NCI-H2107 treated with DMSO at 0.1 percent for 48 hours (cell line): ENCODE results near the gene SYT4.
"Not testable (repeated sequence)": the region's sequence is repeated elsewhere in the genome, so short reads cannot be mapped to it uniquely, and the experiment has no call there.

Experiments
- DNase-seq: peaks from one replicate; lab custom pipeline; 2025; ENCODE audit not compliant: unreplicated experiment; lab: John Stamatoyannopoulos, UW

The SYT4 gene

GRCh38 chr18:43277164-43277600, at the start of gene SYT4:
Gene SYT4 (minus strand): TSS chr18:43277490. CDS start chr18:43277281, 209 bp downstream.
- peak; percentile 87 for DNase-seq

GRCh38 chr18:43322132-43322531, 44.8 kb upstream of the SYT4 start:
- DNase-seq, result no peak

GRCh38 chr18:43314941-43315340, 37.7 kb upstream of the SYT4 start:
- DNase-seq, result no peak

GRCh38 chr18:43312891-43313290, 35.6 kb upstream of the SYT4 start:
- DNase-seq, result no peak

- DNase-seq, result no peak
These were observed 32.9 kb upstream of the SYT4 start for GRCh38 chr18:43310239-43310638.

- no peak for DNase-seq
These were observed 26.1 kb upstream of the SYT4 start for GRCh38 chr18:43303376-43303775.

GRCh38 chr18:43286187-43286586, 8.9 kb upstream of the SYT4 start:
- DNase-seq, result not testable (repeated sequence)

- no peak for DNase-seq
These were observed 6.0 kb upstream of the SYT4 start for GRCh38 chr18:43283299-43283698.

- DNase-seq, result peak; percentile 99
These were observed 1.9 kb upstream of the SYT4 start for GRCh38 chr18:43279015-43279744.

- DNase-seq, result no peak
These were observed 1.1 kb upstream of the SYT4 start for GRCh38 chr18:43278355-43278754.

GRCh38 chr18:43276491-43276890, 799 bp downstream of the SYT4 start:
- DNase-seq, result no peak

- DNase-seq, result no peak
These were observed 1.7 kb downstream of the SYT4 start for GRCh38 chr18:43275546-43275945.

GRCh38 chr18:43274526-43274925, 2.8 kb downstream of the SYT4 start:
- DNase-seq, result no peak

GRCh38 chr18:43271593-43272432, 5.5 kb downstream of the SYT4 start:
- DNase-seq, result peak; percentile 51

- DNase-seq, result no peak
These were observed 9.5 kb downstream of the SYT4 start for GRCh38 chr18:43267818-43268217.

GRCh38 chr18:43265465-43265864, 11.8 kb downstream of the SYT4 start:
- DNase-seq, result no peak

GRCh38 chr18:43248610-43249249, 28.6 kb downstream of the SYT4 start:
- no peak for DNase-seq

GRCh38 chr18:43247944-43248343, 29.3 kb downstream of the SYT4 start:
- no peak for DNase-seq

GRCh38 chr18:43238429-43238828, 38.9 kb downstream of the SYT4 start:
- DNase-seq, result no peak

- DNase-seq, result no peak
These were observed 40.4 kb downstream of the SYT4 start for GRCh38 chr18:43236921-43237320.

GRCh38 chr18:43234889-43235288, 42.4 kb downstream of the SYT4 start:
- no peak for DNase-seq

GRCh38 chr18:43222501-43222900, 54.8 kb downstream of the SYT4 start:
- DNase-seq, result no peak
